IMR-90 (cell line): ENCODE results near the gene RAPSN. TPM values are rescaled to one million over a fixed set of nuclear protein-coding genes. Genes with fewer than 3 reads are reported as not detected.

ENCODE experiments used
- FOS ChIP-seq: fragments of 150-350 bp; IDR thresholded peaks from 2 replicates; pipeline ENCODE4 v1.6.1; 2016; ENCODE audit warnings: low read depth, low read length
- MAFK ChIP-seq: IDR thresholded peaks from 2 replicates; pipeline ENCODE4 v1.6.1; 2012; ENCODE audit warnings: low read depth, low read length, improper control_type of control experiment
- microRNA-seq, 2 experiments: library from miRNA; stranded (forward) in 1 of 2; unstranded in 1 of 2; fragments of 10-50 nt in 1 of 2; fragments of <30 nt in 1 of 2; gene quantifications in 1 of 2; microRNA quantifications in 1 of 2; one replicate each; pipeline versions ENCODE3 to v1.1.0; 2013 to 2020; ENCODE audit not compliant: insufficient read depth in 1 of 2, insufficient read length in 1 of 2, unreplicated experiment in 1 of 2
- polyA plus RNA-seq, 3 experiments: library from polyadenylated mRNA; depleted of rRNA; stranded (reverse); fragments of >200 nt; gene quantifications; 2 replicates each; pipeline ENCODE4 v1.2.3, GENCODE V29; 2012; ENCODE audit warnings: low replicate concordance in 1 of 3
- small RNA-seq, 5 experiments: library from RNA; depleted of rRNA; stranded (forward); fragments of <200 nt; gene quantifications; one replicate each; pipeline ENCODE3, GENCODE V24; 2012
- total RNA-seq: library from RNA; depleted of rRNA; stranded (reverse); fragments of >200 nt; gene quantifications from 2 replicates; pipeline ENCODE4 v1.2.3, GENCODE V29; 2012; rRNA removed
- TF ChIP-seq, protein P1 (sequence below): fragments of 150-350 bp; IDR thresholded peaks from 2 replicates; pipeline ENCODE4 v1.6.1; 2017; ENCODE audit warnings: mild to moderate bottlenecking, antibody characterized with exemption, low read length, low read depth
- TF ChIP-seq, protein P2 (sequence below): conservative IDR thresholded peaks from 2 replicates; pipeline ENCODE4 v1.5.1; 2012; ENCODE audit warnings: mild to moderate bottlenecking, low read depth, low read length, improper control_type of control experiment

Gene RAPSN
- total and polyA plus RNA-seq, 2 of the 4 experiments (the other 2 are of a cell fraction), result 0.03 TPM; not detected in 1

DNA sequence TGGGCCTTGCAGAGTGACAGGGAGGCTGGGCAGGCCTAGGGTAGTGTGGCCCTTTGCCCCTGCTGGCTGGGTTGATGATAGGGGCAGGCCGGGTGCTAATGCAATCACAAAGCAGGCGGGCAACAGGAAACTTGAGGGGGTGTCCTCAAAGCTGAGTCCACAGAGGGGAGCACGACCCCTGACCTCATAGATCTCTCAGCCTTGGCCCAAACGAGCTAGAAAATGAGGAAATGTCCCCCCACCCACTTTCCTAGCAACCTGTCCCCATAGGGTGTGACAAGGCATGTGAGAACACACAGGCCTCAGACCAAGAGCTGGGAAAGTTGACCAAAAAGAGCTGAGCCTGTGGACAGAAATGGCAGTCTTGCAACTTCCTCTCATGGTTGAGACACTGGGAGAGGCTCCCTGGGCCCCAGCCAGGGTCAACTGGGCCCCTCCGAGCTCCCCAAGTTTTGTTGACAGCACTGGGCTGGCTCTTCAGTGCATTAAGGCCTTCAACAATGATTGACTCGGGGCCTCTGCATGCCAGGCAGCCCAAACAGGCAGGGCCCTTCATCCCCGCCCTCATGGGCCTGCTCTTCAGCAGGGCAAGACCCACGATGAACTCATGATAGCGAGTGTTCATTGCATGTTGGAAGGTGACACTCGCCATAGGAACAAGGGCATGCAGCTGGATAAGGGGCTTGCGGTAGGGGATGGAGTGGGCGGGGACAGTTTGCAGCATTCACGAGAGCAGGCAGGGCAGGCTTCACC lies 60.8 kb downstream of the RAPSN start (continued):
- TF ChIP-seq, protein P1, sequence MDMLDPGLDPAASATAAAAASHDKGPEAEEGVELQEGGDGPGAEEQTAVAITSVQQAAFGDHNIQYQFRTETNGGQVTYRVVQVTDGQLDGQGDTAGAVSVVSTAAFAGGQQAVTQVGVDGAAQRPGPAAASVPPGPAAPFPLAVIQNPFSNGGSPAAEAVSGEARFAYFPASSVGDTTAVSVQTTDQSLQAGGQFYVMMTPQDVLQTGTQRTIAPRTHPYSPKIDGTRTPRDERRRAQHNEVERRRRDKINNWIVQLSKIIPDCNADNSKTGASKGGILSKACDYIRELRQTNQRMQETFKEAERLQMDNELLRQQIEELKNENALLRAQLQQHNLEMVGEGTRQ, result no peak
- TF ChIP-seq FOS (no peak), MAFK (no peak)
- TF ChIP-seq, protein P2, sequence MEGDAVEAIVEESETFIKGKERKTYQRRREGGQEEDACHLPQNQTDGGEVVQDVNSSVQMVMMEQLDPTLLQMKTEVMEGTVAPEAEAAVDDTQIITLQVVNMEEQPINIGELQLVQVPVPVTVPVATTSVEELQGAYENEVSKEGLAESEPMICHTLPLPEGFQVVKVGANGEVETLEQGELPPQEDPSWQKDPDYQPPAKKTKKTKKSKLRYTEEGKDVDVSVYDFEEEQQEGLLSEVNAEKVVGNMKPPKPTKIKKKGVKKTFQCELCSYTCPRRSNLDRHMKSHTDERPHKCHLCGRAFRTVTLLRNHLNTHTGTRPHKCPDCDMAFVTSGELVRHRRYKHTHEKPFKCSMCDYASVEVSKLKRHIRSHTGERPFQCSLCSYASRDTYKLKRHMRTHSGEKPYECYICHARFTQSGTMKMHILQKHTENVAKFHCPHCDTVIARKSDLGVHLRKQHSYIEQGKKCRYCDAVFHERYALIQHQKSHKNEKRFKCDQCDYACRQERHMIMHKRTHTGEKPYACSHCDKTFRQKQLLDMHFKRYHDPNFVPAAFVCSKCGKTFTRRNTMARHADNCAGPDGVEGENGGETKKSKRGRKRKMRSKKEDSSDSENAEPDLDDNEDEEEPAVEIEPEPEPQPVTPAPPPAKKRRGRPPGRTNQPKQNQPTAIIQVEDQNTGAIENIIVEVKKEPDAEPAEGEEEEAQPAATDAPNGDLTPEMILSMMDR, result no peak

Small RNAs within 50 kb of the gene (microRNA-seq; reads per million reads assigned to microRNA genes)
- gene MIR4487, result 0 reads per million in 2 experiments

Small RNAs within 50 kb of the gene (small RNA-seq; reads per million reads assigned to genes)
- 0 reads per million in 5 experiments for gene MIR4487

Other genes starting within 250 kb of the RAPSN start
- gene DDB2, start 234.2 kb downstream of the RAPSN start, total RNA-seq, result 25.6 and 27.8 TPM in 2 replicates
- gene DDB2, start 234.2 kb downstream of the RAPSN start, polyA plus RNA-seq (2012; rRNA removed), result 33.5 and 33.6 TPM in 2 replicates
- 10.3 and 17.7 TPM in 2 replicates for gene ACP2, start 200.3 kb downstream of the RAPSN start, total RNA-seq
- gene ACP2, start 200.3 kb downstream of the RAPSN start, polyA plus RNA-seq (2012; rRNA removed), result 23.6 and 24.8 TPM in 2 replicates
- gene NR1H3, start 191.1 kb downstream of the RAPSN start, total RNA-seq, result 9.1 and 9.7 TPM in 2 replicates
- 13.6 and 19.0 TPM in 2 replicates for gene NR1H3, start 191.1 kb downstream of the RAPSN start, polyA plus RNA-seq (2012; rRNA removed)
- gene MADD, start 179.0 kb downstream of the RAPSN start, total RNA-seq, result 11.1 and 13.3 TPM in 2 replicates
- 16.4 and 17.3 TPM in 2 replicates for gene MADD, start 179.0 kb downstream of the RAPSN start, polyA plus RNA-seq (2012; rRNA removed)
- not detected in 2 replicates for gene MYBPC3, start 96.4 kb downstream of the RAPSN start, total RNA-seq
- not detected in 2 replicates for gene MYBPC3, start 96.4 kb downstream of the RAPSN start, polyA plus RNA-seq (2012; rRNA removed)
- not detected in 2 replicates for gene SPI1, start 70.6 kb downstream of the RAPSN start, total RNA-seq
- gene SPI1, start 70.6 kb downstream of the RAPSN start, polyA plus RNA-seq (2012; rRNA removed), result not detected in 2 replicates
- gene SLC39A13, start 40.5 kb downstream of the RAPSN start, total RNA-seq, result 29.2 and 32.4 TPM in 2 replicates
- 144 and 164 TPM in 2 replicates for gene SLC39A13, start 40.5 kb downstream of the RAPSN start, polyA plus RNA-seq (2012; rRNA removed)
- gene PSMC3, start 22.7 kb downstream of the RAPSN start, total RNA-seq, result 238 and 484 TPM in 2 replicates
- gene PSMC3, start 22.7 kb downstream of the RAPSN start, polyA plus RNA-seq (2012; rRNA removed), result 253 TPM in 2 replicates
- gene CELF1, start 104.0 kb upstream of the RAPSN start, total RNA-seq, result 109 and 135 TPM in 2 replicates
- gene CELF1, start 104.0 kb upstream of the RAPSN start, polyA plus RNA-seq (2012; rRNA removed), result 61.6 and 63.3 TPM in 2 replicates
- 51.4 and 55.0 TPM in 2 replicates for gene PTPMT1, start 116.5 kb upstream of the RAPSN start, total RNA-seq
- gene PTPMT1, start 116.5 kb upstream of the RAPSN start, polyA plus RNA-seq (2012; rRNA removed), result 51.6 and 58.3 TPM in 2 replicates
- 37.2 and 41.6 TPM in 2 replicates for gene KBTBD4, start 129.8 kb upstream of the RAPSN start, total RNA-seq
- gene KBTBD4, start 129.8 kb upstream of the RAPSN start, polyA plus RNA-seq (2012; rRNA removed), result 12.2 and 14.9 TPM in 2 replicates
- gene NDUFS3, start 129.9 kb upstream of the RAPSN start, total RNA-seq, result 77.1 and 79.7 TPM in 2 replicates
- 108 and 114 TPM in 2 replicates for gene NDUFS3, start 129.9 kb upstream of the RAPSN start, polyA plus RNA-seq (2012; rRNA removed)
- gene FAM180B, start 137.5 kb upstream of the RAPSN start, total RNA-seq, result not detected in 2 replicates
- gene FAM180B, start 137.5 kb upstream of the RAPSN start, polyA plus RNA-seq (2012; rRNA removed), result not detected in 2 replicates
- gene C1QTNF4, start 145.3 kb upstream of the RAPSN start, total RNA-seq, result under 0.01 TPM in 1 of 2 replicates, not detected in the other
- gene C1QTNF4, start 145.3 kb upstream of the RAPSN start, polyA plus RNA-seq (2012; rRNA removed), result 0.12 and 0.16 TPM in 2 replicates
- 163 and 207 TPM in 2 replicates for gene MTCH2, start 193.4 kb upstream of the RAPSN start, total RNA-seq
- 103 and 115 TPM in 2 replicates for gene MTCH2, start 193.4 kb upstream of the RAPSN start, polyA plus RNA-seq (2012; rRNA removed)